Caco-2 (cell line): ENCODE data around the gene PTER. TPM values are rescaled to one million over a fixed set of nuclear protein-coding genes. Genes with fewer than 3 reads are reported as not detected.

Source experiments
- BruUV-seq: library from RNA; stranded (reverse); fragments of 400-500 nt; replicated peaks from 2 replicates; lab custom pipeline; 2021; lab: Mats Ljungman, UMichigan
- CTCF ChIA-PET: fragments of 300-600 bp; sonication (Branson Sonifier 250); formaldehyde crosslinking; loops from one replicate; lab custom pipeline; 2022; ENCODE audit warnings: antibody characterized with exemption; lab: Charles Lee
- POLR2A ChIA-PET: fragments of 300-600 bp; sonication (Branson Sonifier 250); formaldehyde crosslinking; loops from one replicate; lab custom pipeline; 2022; ENCODE audit warnings: antibody characterized with exemption; lab: Charles Lee
- DNase-seq, 2 experiments: peaks; one replicate each; pipeline versions ENCODE4 v3.0.0 to v3.0.0-alpha.2; 2020 to 2022
- H3K27me3 ChIP-seq: replicated peaks from 2 replicates; pipeline ENCODE4 v1.6.0; 2011; ENCODE audit warnings: low read length; ENCODE audit not compliant: control insufficient read depth, insufficient read depth
- H3K36me3 ChIP-seq: 2 replicates; pipeline ENCODE4 v1.5.1; 2011; ENCODE audit warnings: low read length; ENCODE audit not compliant: control insufficient read depth, insufficient read depth
- H3K4me1 ChIP-seq: fragments of 250-450 bp; sonication (Bioruptor Pico); 2 replicates; pipeline ENCODE4 v1.5.1; 2020; ENCODE audit warnings: mild to moderate bottlenecking
- H3K4me3 ChIP-seq: 2 replicates; pipeline ENCODE4 v1.5.1; 2011; ENCODE audit warnings: low read depth, mild to moderate bottlenecking, control low read depth, low read length
- H3K9me3 ChIP-seq: fragments of 250-450 bp; sonication (Bioruptor Pico); 2 replicates; pipeline ENCODE4 v1.5.1; 2020; ENCODE audit warnings: mild to moderate bottlenecking, moderate library complexity
- H3K27ac Mint-ChIP-seq: one replicate; pipeline ENCODE4 v1.8.0; 2022; ENCODE audit warnings: mixed read lengths; ENCODE audit not compliant: unreplicated experiment
- H3K27me3 Mint-ChIP-seq: one replicate; pipeline ENCODE4 v1.8.0; 2022; ENCODE audit warnings: mixed read lengths; ENCODE audit not compliant: insufficient read depth, unreplicated experiment
- H3K36me3 Mint-ChIP-seq: one replicate; pipeline ENCODE4 v1.8.0; 2022; ENCODE audit warnings: mild to moderate bottlenecking, mixed read lengths; ENCODE audit not compliant: insufficient read depth, unreplicated experiment
- H3K4me1 Mint-ChIP-seq: one replicate; pipeline ENCODE4 v1.8.0; 2022; ENCODE audit warnings: low read depth, mixed read lengths; ENCODE audit not compliant: unreplicated experiment
- H3K4me3 Mint-ChIP-seq: one replicate; pipeline ENCODE4 v1.8.0; 2022; ENCODE audit warnings: mild to moderate bottlenecking, moderate library complexity, mixed read lengths; ENCODE audit not compliant: unreplicated experiment
- H3K9me3 Mint-ChIP-seq: one replicate; pipeline ENCODE4 v1.8.0; 2022; ENCODE audit warnings: mixed read lengths; ENCODE audit not compliant: unreplicated experiment
- intact Hi-C: fragments of 100-400 bp; cut with micrococcal nuclease; formaldehyde crosslinking; loops from one replicate; pipeline ENCODE4 v1.10.0; 2022; ENCODE audit not compliant: unreplicated experiment
- total RNA-seq: library from RNA; stranded (reverse); gene quantifications from 2 replicates; pipeline ENCODE4 v1.2.3, GENCODE V29; 2022
- TF ChIP-seq, protein P1 (sequence below), 2 experiments: fragments of 200-600 bp in 1 of 2; IDR thresholded peaks; 1 replicate in 1 of 2; 2 replicates in 1 of 2; pipeline versions ENCODE4 v1.5.1 to v1.8.0; 2011 to 2022; ENCODE audit warnings: antibody characterized with exemption in 1 of 2, control low read depth in 1 of 2, inconsistent platforms in 1 of 2, low read depth in 1 of 2, low read length in 1 of 2, mild to moderate bottlenecking in 1 of 2, moderate library complexity in 1 of 2; ENCODE audit not compliant: insufficient read depth in 1 of 2, severe bottlenecking in 1 of 2, unreplicated experiment in 1 of 2

PTER gene
- total RNA-seq, 1 experiment from 2014 or later: 27.4 TPM

DNA sequence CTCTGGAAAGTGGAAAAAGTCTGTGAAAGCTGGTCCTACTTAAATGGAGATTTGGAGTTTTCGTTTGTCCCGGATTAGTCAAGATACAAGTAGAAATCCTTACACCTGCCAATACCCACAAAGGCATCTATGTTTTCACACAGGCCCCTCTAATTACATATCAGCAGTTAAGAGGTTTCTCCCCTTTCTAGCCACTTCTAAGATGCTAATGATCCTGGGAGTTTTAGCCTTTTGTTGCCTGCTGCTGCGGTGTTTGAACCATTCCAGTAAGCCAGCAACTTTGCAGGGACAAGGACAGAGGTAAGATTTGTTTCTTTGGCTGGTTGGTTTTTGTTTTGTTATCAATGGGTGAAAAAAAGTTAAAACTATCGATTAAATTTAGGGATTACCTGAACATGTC, 90.6 kb downstream of the PTER start:
- Mint-ChIP-seq H3K4me3 (no peak overlapping the region), H3K27me3 (no peaks in the 10 kb centered on the region), H3K9me3 (no peaks in the 10 kb centered on the region), H3K4me1 (peaks cover 7% of the 10 kb centered on the region), H3K27ac (no peak overlapping the region), H3K36me3 (no peaks in the 10 kb centered on the region)
- Histone ChIP-seq H3K9me3 (no peaks in the 10 kb centered on the region), H3K27me3 (no peaks in the 10 kb centered on the region), H3K4me3 (no peak overlapping the region), H3K4me1 (peaks cover 4% of the 10 kb centered on the region), H3K36me3 (no peaks in the 10 kb centered on the region)
- POLR2A ChIA-PET: no interaction called here
- BruUV-seq: no TSS peak
- no peak for DNase-seq
- CTCF ChIA-PET: no interaction called here
- TF ChIP-seq, protein P1, sequence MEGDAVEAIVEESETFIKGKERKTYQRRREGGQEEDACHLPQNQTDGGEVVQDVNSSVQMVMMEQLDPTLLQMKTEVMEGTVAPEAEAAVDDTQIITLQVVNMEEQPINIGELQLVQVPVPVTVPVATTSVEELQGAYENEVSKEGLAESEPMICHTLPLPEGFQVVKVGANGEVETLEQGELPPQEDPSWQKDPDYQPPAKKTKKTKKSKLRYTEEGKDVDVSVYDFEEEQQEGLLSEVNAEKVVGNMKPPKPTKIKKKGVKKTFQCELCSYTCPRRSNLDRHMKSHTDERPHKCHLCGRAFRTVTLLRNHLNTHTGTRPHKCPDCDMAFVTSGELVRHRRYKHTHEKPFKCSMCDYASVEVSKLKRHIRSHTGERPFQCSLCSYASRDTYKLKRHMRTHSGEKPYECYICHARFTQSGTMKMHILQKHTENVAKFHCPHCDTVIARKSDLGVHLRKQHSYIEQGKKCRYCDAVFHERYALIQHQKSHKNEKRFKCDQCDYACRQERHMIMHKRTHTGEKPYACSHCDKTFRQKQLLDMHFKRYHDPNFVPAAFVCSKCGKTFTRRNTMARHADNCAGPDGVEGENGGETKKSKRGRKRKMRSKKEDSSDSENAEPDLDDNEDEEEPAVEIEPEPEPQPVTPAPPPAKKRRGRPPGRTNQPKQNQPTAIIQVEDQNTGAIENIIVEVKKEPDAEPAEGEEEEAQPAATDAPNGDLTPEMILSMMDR (IDR thresholded peaks at IDR 0.05; ENCODE audit: insufficient read depth in 1 of 2, low read depth in 1 of 2, low read length in 1 of 2, severe bottlenecking in 1 of 2, unreplicated experiment in 1 of 2): no peak
- intact Hi-C loops: no loop called here

DNA sequence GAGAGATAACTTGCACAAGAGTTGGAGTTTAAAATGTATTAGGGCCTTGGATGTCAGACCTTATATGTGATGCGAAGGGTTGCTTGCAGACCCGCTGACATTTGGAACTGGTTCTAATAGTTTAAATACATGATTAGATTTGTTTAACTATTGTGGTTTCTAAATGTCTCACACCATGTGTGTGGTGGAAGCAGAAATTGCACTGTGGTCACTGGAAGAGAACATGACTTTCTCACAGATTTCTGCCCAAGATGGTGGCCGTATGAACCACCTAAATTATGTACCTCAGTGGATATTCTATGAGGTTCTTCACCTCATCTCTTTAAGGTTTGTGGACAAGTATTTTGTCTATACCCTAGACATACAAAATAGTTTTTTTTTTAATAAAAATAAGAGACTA, 93.0 kb downstream of the PTER start:
- intact Hi-C loops: no loop called here
- TF ChIP-seq, protein P1 (IDR thresholded peaks at IDR 0.05; ENCODE audit: insufficient read depth in 1 of 2, low read depth in 1 of 2, low read length in 1 of 2, severe bottlenecking in 1 of 2, unreplicated experiment in 1 of 2): no peak
- DNase-seq: no peak
- Mint-ChIP-seq H3K4me1 (peaks cover 7% of the 10 kb centered on the region), H3K9me3 (no peaks in the 10 kb centered on the region), H3K27ac (no peak overlapping the region), H3K4me3 (no peak overlapping the region), H3K36me3 (no peaks in the 10 kb centered on the region), H3K27me3 (peaks cover 2% of the 10 kb centered on the region)
- ChIA-PET CTCF (no interaction called here), POLR2A (no interaction called here)
- Histone ChIP-seq H3K27me3 (no peaks in the 10 kb centered on the region), H3K4me1 (peaks cover 4% of the 10 kb centered on the region), H3K9me3 (no peaks in the 10 kb centered on the region), H3K36me3 (no peaks in the 10 kb centered on the region), H3K4me3 (no peak overlapping the region)
- BruUV-seq: no TSS peak

GRCh38 chr10:16536155-16536554, 99.3 kb downstream of the PTER start:
- ChIA-PET POLR2A (no interaction called here), CTCF (no interaction called here)
- no peaks in the 10 kb centered on the region for H3K9me3 ChIP-seq
- H3K4me1 ChIP-seq: no peaks in the 10 kb centered on the region
- Mint-ChIP-seq H3K9me3 (no peaks in the 10 kb centered on the region), H3K27ac (no peak overlapping the region), H3K27me3 (peaks cover 17% of the 10 kb centered on the region), H3K4me3 (no peak overlapping the region), H3K4me1 (no peaks in the 10 kb centered on the region), H3K36me3 (no peaks in the 10 kb centered on the region)
- TF ChIP-seq, protein P1 (IDR thresholded peaks at IDR 0.05; ENCODE audit: insufficient read depth in 1 of 2, low read depth in 1 of 2, low read length in 1 of 2, severe bottlenecking in 1 of 2, unreplicated experiment in 1 of 2): no peak
- no peak for DNase-seq
- H3K4me3 ChIP-seq: no peak overlapping the region
- no peaks in the 10 kb centered on the region for H3K27me3 ChIP-seq
- H3K36me3 ChIP-seq: no peaks in the 10 kb centered on the region
- intact Hi-C loops: no loop called here
- no TSS peak for BruUV-seq
